Nephron (organoid): ENCODE measurements around the gene PACS2.

ENCODE experiments used
- H3K27ac Mint-ChIP-seq, 3 experiments: 2 replicates each; pipeline ENCODE4 v1.8.0; 2020; ENCODE audit warnings: mixed read lengths in 3 of 3, mild to moderate bottlenecking in 2 of 3, moderate library complexity in 1 of 3
- H3K27me3 Mint-ChIP-seq: 2 replicates; pipeline ENCODE4 v1.8.0; 2021; ENCODE audit warnings: low read depth, mild to moderate bottlenecking, moderate library complexity, mixed read lengths
- H3K36me3 Mint-ChIP-seq: 2 replicates; pipeline ENCODE4 v1.8.0; 2020; ENCODE audit warnings: low read depth, mixed read lengths
- H3K4me1 Mint-ChIP-seq: 2 replicates; pipeline ENCODE4 v1.8.0; 2020; ENCODE audit warnings: mixed read lengths
- H3K4me3 Mint-ChIP-seq, 3 experiments: 2 replicates each; pipeline ENCODE4 v1.8.0; 2020; ENCODE audit warnings: mild to moderate bottlenecking in 3 of 3, mixed read lengths in 3 of 3, moderate library complexity in 2 of 3
- H3K9me3 Mint-ChIP-seq: 2 replicates; pipeline ENCODE4 v1.8.0; 2020; ENCODE audit warnings: mixed read lengths
- CTCF ChIP-seq, 3 experiments: fragments of 200-600 bp; sonication (generic); IDR thresholded peaks; one replicate each; pipeline ENCODE4 v1.5.0; 2021; ENCODE audit warnings: antibody characterized with exemption in 3 of 3; ENCODE audit not compliant: unreplicated experiment in 3 of 3

The PACS2 gene

DNA sequence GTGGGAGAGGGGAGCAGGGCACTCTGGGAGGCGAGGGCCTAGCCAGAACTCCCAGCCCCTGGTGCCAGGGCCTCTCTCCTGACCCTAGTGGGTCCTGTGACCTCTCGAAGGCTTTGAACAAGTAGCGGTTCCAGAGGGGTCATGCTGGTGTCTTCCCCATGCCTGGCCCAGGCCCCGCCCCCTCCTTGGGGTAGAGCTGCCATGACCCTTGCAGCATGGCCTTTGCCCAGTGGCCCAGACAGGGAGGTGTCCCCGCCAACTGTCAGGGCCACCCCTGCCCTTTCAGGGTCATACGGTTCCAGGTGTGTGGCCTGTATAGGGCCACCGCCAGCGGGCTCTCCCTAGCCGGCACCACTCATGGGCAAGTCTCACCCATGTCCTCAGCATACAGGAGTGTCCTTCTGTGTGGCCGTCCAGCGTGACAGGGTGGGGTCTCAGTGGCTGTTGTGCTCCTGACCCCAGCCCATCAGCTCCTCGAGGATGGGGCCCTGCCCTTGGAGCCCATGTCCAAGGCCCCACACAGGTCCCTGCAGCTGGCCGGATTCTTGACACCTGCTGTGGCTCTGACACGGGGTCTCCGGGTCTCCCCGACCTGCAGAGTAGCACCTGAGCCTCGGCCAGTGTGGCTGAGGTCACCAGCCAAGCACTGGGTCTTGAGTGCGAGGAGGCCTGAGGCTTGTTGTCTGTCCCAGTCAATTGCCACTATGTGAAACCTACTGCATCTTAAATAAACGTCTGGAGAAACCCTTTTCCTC, 34.6 kb downstream of the PACS2 start:
- peaks cover 6% of the 10 kb centered on the region for H3K36me3 Mint-ChIP-seq
- H3K27me3 Mint-ChIP-seq: no peaks in the 10 kb centered on the region
- H3K27ac Mint-ChIP-seq: no peak overlapping the region
- H3K9me3 Mint-ChIP-seq: peaks cover 5% of the 10 kb centered on the region
- H3K4me3 Mint-ChIP-seq: no peak overlapping the region
- H3K4me1 Mint-ChIP-seq: peaks cover 13% of the 10 kb centered on the region
- no peak for TF ChIP-seq CTCF (IDR thresholded peaks at IDR 0.05; ENCODE audit: unreplicated experiment in 3 of 3)

GRCh38 chr14:105349992-105350391, 35.4 kb downstream of the PACS2 start:
- peaks cover 13% of the 10 kb centered on the region for H3K4me1 Mint-ChIP-seq
- peaks cover 5% of the 10 kb centered on the region for H3K9me3 Mint-ChIP-seq
- peaks cover 6% of the 10 kb centered on the region for H3K36me3 Mint-ChIP-seq
- no peak for TF ChIP-seq CTCF (IDR thresholded peaks at IDR 0.05; ENCODE audit: unreplicated experiment in 3 of 3)
- no peak overlapping the region for H3K4me3 Mint-ChIP-seq
- H3K27me3 Mint-ChIP-seq: no peaks in the 10 kb centered on the region
- H3K27ac Mint-ChIP-seq: no peak overlapping the region

- TF ChIP-seq CTCF (IDR thresholded peaks at IDR 0.05; ENCODE audit: unreplicated experiment in 3 of 3): no peak
- Mint-ChIP-seq H3K27ac (no peak overlapping the region), H3K4me1 (peaks cover 11% of the 10 kb centered on the region), H3K9me3 (peaks cover 2% of the 10 kb centered on the region), H3K27me3 (no peaks in the 10 kb centered on the region), H3K36me3 (peaks cover 3% of the 10 kb centered on the region), H3K4me3 (no peak overlapping the region)
Measured at GRCh38 chr14:105350450-105351244, 36.1 kb downstream of the PACS2 start.

DNA sequence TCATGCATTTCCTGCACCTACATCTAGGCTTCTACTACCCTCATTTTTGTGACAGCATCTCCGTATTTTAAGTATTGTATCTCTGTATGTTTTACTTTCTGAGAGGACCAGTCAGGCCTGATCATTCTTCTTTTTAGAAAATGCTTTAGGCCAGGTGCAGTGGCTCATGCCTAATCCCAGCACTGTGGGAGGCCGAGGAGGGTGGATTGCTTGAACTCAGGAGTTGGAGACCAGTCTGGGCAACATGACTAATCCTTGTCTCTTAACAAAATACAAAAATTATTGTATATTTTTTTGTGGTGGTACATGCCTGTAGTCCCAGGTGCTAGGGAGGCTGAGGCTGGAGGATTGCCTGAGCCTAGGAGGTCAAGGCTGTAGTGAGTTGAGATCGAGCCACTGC, 36.9 kb downstream of the PACS2 start:
- H3K27ac Mint-ChIP-seq: no peak overlapping the region
- H3K4me1 Mint-ChIP-seq: peaks cover 8% of the 10 kb centered on the region
- H3K36me3 Mint-ChIP-seq: no peaks in the 10 kb centered on the region
- no peaks in the 10 kb centered on the region for H3K27me3 Mint-ChIP-seq
- H3K9me3 Mint-ChIP-seq: no peaks in the 10 kb centered on the region
- TF ChIP-seq CTCF (IDR thresholded peaks at IDR 0.05; ENCODE audit: unreplicated experiment in 3 of 3): no peak
- no peak overlapping the region for H3K4me3 Mint-ChIP-seq

DNA sequence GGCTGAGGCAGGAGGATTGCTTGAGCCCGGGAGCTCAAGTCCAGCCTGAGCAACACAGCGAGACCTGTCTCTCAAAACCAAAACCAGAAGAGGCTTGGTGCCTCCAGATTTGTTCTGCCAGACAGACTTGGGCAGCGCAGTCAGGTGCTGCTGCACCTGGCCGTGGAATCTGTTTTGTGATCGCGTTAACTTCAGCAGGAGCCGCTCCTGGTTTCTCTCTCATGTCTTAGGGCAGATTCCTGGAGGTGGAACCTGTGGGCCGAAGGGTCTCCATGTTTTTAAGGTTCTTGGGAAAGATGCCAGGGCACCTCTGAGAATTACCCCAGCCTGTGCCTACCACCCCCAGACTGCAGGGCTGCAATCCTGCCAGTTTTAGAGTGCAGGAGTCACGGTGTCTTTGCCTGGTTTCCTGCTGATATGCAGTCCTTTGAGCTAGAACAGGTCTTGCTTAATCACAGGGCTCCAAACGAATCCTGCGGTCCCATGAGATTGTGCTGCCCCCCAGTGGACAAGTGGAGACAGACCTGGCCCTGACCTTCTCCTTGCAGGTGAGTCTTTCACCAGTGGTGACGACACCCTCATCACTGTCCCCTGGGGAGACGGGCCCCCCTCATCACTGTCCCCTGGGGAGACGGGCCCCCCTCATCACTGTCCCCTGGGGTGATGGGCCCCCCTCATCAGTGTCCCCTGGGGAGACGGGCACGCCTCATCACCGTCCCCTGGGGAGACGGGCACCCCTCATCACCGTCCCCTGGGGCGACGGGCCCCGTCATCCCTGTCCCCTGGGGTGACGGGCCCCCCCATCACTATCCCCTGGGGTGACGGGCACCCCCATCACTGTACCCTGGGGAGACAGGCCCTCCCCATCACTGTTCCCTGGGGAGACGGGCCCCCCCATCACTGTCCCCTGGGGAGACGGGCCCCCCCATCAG, 37.6 kb downstream of the PACS2 start:
- no peaks in the 10 kb centered on the region for H3K27me3 Mint-ChIP-seq
- H3K27ac Mint-ChIP-seq: peak overlapping the region in 2 of 3 experiments; percentile 56 to 72
- H3K36me3 Mint-ChIP-seq: no peaks in the 10 kb centered on the region
- H3K4me1 Mint-ChIP-seq: peaks cover 8% of the 10 kb centered on the region
- no peak overlapping the region for H3K4me3 Mint-ChIP-seq
- peak; percentile 74 to 81 (median 80) for TF ChIP-seq CTCF (IDR thresholded peaks at IDR 0.05; ENCODE audit: unreplicated experiment in 3 of 3)
- no peaks in the 10 kb centered on the region for H3K9me3 Mint-ChIP-seq
